GM12872 (cell line): ENCODE data around the gene INSIG1.

Experiments
- TF ChIP-seq, protein P1 (sequence below): IDR thresholded peaks from 3 replicates; pipeline ENCODE4 v1.5.1; 2011; ENCODE audit warnings: low read depth, mild to moderate bottlenecking, low read length, moderate library complexity; ENCODE audit not compliant: insufficient read depth

INSIG1 gene

DNA sequence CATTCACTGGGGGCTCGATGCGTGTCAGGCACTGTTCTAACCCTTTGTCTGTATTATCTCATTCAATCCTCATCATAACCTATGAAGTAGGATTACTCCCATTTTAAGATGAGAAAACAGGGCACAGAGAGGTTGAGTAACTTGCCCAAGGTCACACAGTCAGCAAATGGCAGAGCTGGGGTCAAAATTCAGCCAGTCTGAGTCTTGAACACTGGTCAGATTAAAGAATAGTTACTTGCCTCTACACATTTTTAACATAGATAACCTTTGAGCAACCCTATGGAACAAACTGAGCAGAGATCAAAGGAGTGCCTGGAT, 27.2 kb downstream of the INSIG1 start:
- TF ChIP-seq, protein P1, sequence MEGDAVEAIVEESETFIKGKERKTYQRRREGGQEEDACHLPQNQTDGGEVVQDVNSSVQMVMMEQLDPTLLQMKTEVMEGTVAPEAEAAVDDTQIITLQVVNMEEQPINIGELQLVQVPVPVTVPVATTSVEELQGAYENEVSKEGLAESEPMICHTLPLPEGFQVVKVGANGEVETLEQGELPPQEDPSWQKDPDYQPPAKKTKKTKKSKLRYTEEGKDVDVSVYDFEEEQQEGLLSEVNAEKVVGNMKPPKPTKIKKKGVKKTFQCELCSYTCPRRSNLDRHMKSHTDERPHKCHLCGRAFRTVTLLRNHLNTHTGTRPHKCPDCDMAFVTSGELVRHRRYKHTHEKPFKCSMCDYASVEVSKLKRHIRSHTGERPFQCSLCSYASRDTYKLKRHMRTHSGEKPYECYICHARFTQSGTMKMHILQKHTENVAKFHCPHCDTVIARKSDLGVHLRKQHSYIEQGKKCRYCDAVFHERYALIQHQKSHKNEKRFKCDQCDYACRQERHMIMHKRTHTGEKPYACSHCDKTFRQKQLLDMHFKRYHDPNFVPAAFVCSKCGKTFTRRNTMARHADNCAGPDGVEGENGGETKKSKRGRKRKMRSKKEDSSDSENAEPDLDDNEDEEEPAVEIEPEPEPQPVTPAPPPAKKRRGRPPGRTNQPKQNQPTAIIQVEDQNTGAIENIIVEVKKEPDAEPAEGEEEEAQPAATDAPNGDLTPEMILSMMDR, result no peak

DNA sequence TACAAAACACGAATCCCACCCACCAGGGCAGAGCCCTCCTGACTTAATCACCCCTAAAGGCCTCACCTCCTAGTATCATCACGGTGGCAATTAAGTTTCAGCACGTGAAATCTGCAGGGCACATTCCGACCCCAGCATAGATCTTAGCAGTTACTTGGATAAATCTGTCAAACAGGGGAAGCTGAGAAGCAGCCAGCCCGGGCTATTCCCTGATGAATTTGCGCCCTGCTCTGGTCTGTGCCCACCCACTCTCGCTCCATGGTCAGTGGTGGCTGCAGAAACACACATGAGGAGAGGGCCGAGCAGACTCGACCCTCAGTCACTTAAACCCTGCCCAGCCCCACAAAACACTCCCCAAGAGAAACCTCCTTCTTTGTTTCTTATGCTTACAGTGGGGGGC, 28.7 kb downstream of the INSIG1 start:
- TF ChIP-seq, protein P1, result no peak

DNA sequence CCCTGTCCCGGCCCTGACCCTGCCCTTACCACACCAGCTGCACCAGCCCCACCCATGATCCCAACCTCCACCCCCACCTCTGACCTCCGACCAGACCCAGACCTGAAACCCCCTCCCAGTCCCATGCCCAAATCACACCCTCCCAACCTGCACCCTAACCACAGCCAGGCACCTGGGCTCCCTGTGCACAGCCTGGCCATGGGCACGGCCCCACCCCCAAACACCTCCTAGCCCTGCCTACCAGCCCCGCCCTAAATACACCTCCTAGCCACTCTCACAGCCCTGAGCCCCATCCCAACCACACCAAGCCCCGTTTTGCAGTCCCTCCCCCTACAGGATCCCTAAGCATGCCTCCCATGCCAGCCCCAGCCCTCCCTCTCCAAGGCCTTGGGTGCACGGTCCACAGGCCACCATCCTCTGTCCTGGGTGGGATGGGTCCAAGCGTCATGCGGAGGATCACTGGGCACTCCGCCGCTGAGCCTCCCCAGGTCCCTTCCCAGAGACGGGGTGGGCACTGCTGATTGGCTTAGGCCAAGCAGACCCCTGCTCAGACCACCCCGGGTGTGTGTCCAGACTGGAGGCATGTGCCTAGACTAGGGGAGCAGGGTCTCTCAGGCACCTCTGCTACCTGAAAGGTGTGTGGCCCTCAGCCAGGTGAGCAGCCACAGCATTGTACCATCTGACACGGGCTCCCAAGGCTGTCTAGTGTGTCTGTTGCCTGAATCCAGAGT, 30.1 kb downstream of the INSIG1 start:
- TF ChIP-seq, protein P1, result no peak

DNA sequence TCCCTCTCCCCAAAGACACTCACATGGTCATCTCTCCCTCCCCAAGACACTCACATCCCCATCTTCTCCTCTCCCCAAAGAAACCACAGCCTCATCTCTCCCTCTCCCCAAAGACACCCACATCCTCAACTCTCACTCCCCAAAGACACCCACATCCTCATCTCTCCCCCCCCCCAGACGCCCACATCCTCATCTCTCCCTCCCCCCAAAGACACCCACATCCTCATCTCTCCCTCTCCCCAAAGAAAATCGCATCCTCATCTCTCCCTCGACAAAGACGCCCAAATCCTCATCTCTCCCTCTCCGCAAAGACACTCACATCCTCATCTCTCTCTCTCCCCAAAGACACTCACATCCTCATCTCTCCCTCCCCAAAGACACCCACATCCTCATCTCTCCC, 31.5 kb downstream of the INSIG1 start:
- TF ChIP-seq, protein P1, result no peak

DNA sequence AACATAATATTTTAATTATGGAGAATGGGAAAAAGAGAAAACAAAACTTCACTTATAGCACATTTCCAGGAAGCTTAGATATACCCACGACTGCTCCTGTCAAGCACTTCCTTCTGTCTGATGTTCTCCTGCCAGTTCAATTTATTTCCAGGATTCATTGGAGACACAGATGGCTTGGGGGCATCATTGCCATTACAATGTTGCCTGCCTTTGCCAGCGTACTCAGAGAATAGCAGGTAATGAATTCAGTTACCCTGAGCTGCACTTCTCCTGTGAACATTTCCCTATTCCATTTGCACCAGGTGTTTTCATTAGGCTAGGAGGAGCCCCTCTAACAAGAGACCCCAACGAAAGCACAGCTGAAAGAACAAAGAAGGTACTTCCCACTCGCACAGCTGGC, 33.7 kb downstream of the INSIG1 start:
- TF ChIP-seq, protein P1, result no peak

DNA sequence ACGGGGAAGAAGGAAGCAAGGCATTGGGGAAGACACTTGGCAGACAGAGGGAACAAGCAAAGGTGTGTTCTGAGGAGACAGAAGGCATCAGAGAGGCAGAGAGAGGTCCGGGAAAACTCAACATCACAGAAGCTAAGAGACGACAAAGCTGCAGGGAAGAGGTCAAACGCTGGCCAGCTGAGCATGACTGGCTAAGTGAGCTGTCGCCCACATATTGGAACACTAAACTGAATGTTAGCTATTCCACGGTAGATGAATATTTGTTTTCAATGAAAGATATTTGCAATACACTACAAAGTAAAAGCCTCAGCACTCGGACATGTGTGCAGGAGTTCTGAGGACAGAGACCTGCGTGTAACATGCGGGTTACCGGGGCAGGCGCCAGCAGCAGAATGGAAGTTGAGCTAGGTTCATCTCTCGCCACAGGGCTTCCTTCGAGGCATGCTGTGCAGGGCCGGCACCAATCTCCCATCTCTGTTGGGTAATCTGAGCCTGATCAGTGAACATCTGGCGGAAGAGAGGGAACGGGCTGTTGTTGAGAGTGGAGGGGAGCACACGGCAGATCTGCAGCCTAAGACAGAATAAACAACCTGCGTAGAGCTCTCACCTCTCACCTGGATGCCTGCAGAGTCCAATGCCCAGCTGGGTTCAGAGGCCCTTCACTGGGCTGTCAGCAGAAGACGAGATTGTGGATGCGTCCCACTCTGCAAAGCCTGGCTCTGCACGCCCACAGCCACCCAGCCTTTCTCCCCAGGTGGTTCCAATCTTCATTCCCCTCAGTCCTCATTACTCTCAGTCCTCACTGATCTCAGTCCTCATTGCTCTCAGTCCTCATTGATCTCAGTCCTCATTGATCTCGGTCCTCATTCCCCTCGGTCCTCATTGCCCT, 35.9 kb downstream of the INSIG1 start:
- TF ChIP-seq, protein P1, result no peak

DNA sequence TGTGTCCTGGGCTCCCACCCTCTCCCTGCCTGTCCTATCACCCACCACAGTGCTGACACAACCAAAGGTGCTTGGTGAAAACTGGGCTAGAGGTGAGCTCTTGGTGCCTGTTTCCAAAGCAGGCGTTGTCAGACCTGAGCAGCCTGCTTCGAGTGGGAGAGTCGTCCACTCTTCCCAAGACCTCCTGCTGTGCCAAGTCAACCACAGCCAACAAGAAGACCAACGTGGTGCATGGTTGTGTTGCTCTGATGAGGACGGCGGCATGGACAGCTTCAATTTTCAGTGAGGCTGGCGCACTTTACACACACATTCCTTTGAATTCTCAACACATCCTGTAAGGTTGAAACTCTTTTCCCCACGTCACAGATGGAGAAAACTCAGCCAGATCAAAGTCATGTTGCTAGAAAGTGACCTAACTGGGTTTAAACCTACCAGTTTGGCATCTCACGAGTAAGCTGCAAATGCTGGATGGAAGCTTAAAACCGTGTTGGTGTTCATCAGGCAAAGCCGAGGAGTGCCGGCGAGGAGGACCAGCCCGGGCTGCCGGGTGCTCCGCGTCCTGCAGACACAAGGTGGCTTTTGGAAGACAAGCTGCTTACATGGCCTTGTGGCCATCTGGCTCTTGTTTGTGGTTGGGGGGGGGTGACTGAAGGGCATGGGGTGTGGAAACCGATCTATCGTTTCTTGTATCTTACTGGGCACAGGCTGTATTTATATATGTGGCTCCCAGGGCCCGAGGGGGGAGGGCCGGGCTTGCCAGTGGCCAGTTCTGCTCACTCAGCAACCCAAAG, 39.3 kb downstream of the INSIG1 start:
- TF ChIP-seq, protein P1, result no peak
